HG02588 (cell line): ENCODE measurements around the gene OR7G2.

Experiments
- ATAC-seq: cut with Tn5 transposase; IDR thresholded peaks from one replicate; pipeline ENCODE4 v1.9.1; 2021; ENCODE audit warnings: mild to moderate bottlenecking, moderate library complexity; ENCODE audit not compliant: unreplicated experiment

OR7G2 gene

GRCh38 chr19:9107375-9107774 lies at the start of gene OR7G2:
TSS of gene OR7G2 (minus strand) at chr19:9107475. CDS start at chr19:9103243, 4,232 bp downstream.
- no peak for ATAC-seq

- ATAC-seq = no peak
Measured at GRCh38 chr19:9156304-9156703, 49.0 kb upstream of the OR7G2 start.

GRCh38 chr19:9155591-9155990 lies 48.3 kb upstream of the OR7G2 start:
- ATAC-seq = no peak

- ATAC-seq = no peak
Measured at GRCh38 chr19:9151367-9151766, 44.1 kb upstream of the OR7G2 start.

GRCh38 chr19:9150650-9151049 lies 43.4 kb upstream of the OR7G2 start:
- no peak for ATAC-seq

GRCh38 chr19:9149997-9150396 lies 42.7 kb upstream of the OR7G2 start:
- ATAC-seq = no peak

- no peak for ATAC-seq
Measured at GRCh38 chr19:9148697-9149096, 41.4 kb upstream of the OR7G2 start.

GRCh38 chr19:9146882-9147281 lies 39.6 kb upstream of the OR7G2 start:
- ATAC-seq = no peak

GRCh38 chr19:9144920-9145319 lies 37.6 kb upstream of the OR7G2 start:
- no peak for ATAC-seq

- peak; percentile 88 for ATAC-seq
Measured at GRCh38 chr19:9140159-9140874, 33.0 kb upstream of the OR7G2 start, which contains the start of gene ZNF317. TSS of gene ZNF317 (plus strand) at chr19:9140397. CDS start at chr19:9156017, 15,620 bp downstream.

GRCh38 chr19:9139609-9140158 lies 32.4 kb upstream of the OR7G2 start:
- ATAC-seq = no peak

GRCh38 chr19:9132422-9132821 lies 25.1 kb upstream of the OR7G2 start:
- ATAC-seq = no peak

- no peak for ATAC-seq
Measured at GRCh38 chr19:9130965-9131364, 23.7 kb upstream of the OR7G2 start.

- ATAC-seq = no peak
Measured at GRCh38 chr19:9128171-9128570, 20.9 kb upstream of the OR7G2 start.

- ATAC-seq = no peak
Measured at GRCh38 chr19:9126900-9127405, 19.7 kb upstream of the OR7G2 start, which contains the start of gene OR7G3. TSS of gene OR7G3 (minus strand) at chr19:9126950. CDS start at chr19:9126950, 0 bp downstream.

- no peak for ATAC-seq
Measured at GRCh38 chr19:9116547-9116946, 9.3 kb upstream of the OR7G2 start.

GRCh38 chr19:9115307-9115813 lies 8.1 kb upstream of the OR7G2 start, which contains the start of gene OR7G1:
TSS of gene OR7G1 (minus strand) at chr19:9115763. CDS start at chr19:9115763, 0 bp downstream.
- ATAC-seq = no peak

GRCh38 chr19:9109959-9110358 lies 2.7 kb upstream of the OR7G2 start:
- no peak for ATAC-seq

GRCh38 chr19:9086761-9087160 lies 20.5 kb downstream of the OR7G2 start, which contains the start of gene OR1M1:
TSS of gene OR1M1 (plus strand) at chr19:9087061. CDS start at chr19:9093245, 6,184 bp downstream.
- ATAC-seq = no peak

GRCh38 chr19:9078651-9079050 lies 28.6 kb downstream of the OR7G2 start:
- ATAC-seq = no peak

GRCh38 chr19:9076901-9077300 lies 30.4 kb downstream of the OR7G2 start:
- no peak for ATAC-seq
